K562 (cell line): ENCODE results near the gene HGS. TPM values are rescaled to one million over a fixed set of nuclear protein-coding genes. Genes with fewer than 3 reads are reported as not detected.
A peak's percentile ranks its signal among the peaks of the same experiment; 100 is the strongest.

ENCODE experiments used
- ATAC-seq: fragments of 200-7000 bp; cut with Tn5 transposase; 3 replicates; pipeline ENCODE4 v1.9.1; 2020; ENCODE audit warnings: moderate library complexity
- BruUV-seq: library from RNA; stranded (reverse); fragments of 400-500 nt; replicated peaks from 2 replicates; lab custom pipeline; 2021; lab: Mats Ljungman, UMichigan
- CTCF ChIA-PET: fragments of 300-600 bp; formaldehyde crosslinking; extraction: SDS; loops from one replicate; lab custom pipeline; 2021; ENCODE audit warnings: low intra/inter-chr PET ratio; lab: Yijun Ruan, JAX
- POLR2A ChIA-PET: fragments of 300-600, 350-650 bp; sonication (Branson Sonifier 250); formaldehyde crosslinking; extraction: SDS; loops from one replicate; lab custom pipeline; 2021; ENCODE audit warnings: antibody characterized with exemption, inconsistent platforms; lab: Yijun Ruan, JAX
- DNase-seq, 4 experiments: peaks; one replicate each; pipeline versions ENCODE4 v3.0.0 to v3.0.0-alpha.2; 2011 to 2018; ENCODE audit warnings: low spot score in 3 of 4, mixed read lengths in 3 of 4; ENCODE audit errors: extremely low read depth in 1 of 4
- FAIRE-seq: peaks from 2 replicates; lab custom pipeline; 2011; peaks lifted over from hg19 to GRCh38; lab: Jason Lieb, UNC
- H2AFZ ChIP-seq: 2 replicates; pipeline ENCODE4 v1.6.0; 2011; ENCODE audit warnings: low read depth, low read length, control low read depth, inconsistent platforms
- H3K27ac ChIP-seq: fragments of 200-600 bp; 3 replicates; pipeline ENCODE4 v1.8.0; 2011; ENCODE audit warnings: low read depth, mild to moderate bottlenecking, control low read depth, inconsistent platforms, low read length, moderate library complexity, mixed read lengths; ENCODE audit errors: extremely low read depth
- H3K27me3 ChIP-seq, 2 experiments: fragments of 300-600 bp in 1 of 2; 2 replicates in 1 of 2; 3 replicates in 1 of 2; pipeline versions ENCODE4 v1.6.0 to v1.8.0; 2011; ENCODE audit warnings: inconsistent platforms in 2 of 2, low read length in 2 of 2, mild to moderate bottlenecking in 1 of 2, mixed read lengths in 1 of 2, moderate library complexity in 1 of 2; ENCODE audit not compliant: control insufficient read depth in 2 of 2, insufficient read depth in 2 of 2
- H3K36me3 ChIP-seq: fragments of 300-600 bp; 3 replicates; pipeline ENCODE4 v1.8.0; 2011; ENCODE audit warnings: mild to moderate bottlenecking, low read length, inconsistent platforms; ENCODE audit not compliant: control insufficient read depth, insufficient read depth
- H3K4me1 ChIP-seq, 2 experiments: fragments of 200-600 bp in 1 of 2; replicated peaks in 1 of 2; 2 replicates in 1 of 2; 3 replicates in 1 of 2; pipeline versions ENCODE4 v1.5.1 to v1.8.0; 2011; ENCODE audit warnings: inconsistent platforms in 2 of 2, low read length in 2 of 2, mild to moderate bottlenecking in 1 of 2, mixed read lengths in 1 of 2, moderate library complexity in 1 of 2; ENCODE audit not compliant: control insufficient read depth in 2 of 2, insufficient read depth in 2 of 2
- H3K4me2 ChIP-seq: 2 replicates; pipeline ENCODE4 v1.6.1; 2011; ENCODE audit warnings: low read length, control low read depth, inconsistent platforms, mixed read lengths; ENCODE audit not compliant: insufficient read depth
- H3K4me3 ChIP-seq: fragments of 200-600 bp; sonication (generic), shearing (Covaris generic); 2 replicates; pipeline ENCODE4 v1.5.1; 2016; ENCODE audit warnings: control low read depth, inconsistent platforms
- H3K79me2 ChIP-seq: fragments of 200-600 bp; 3 replicates; pipeline ENCODE4 v1.8.0; 2011; ENCODE audit warnings: low read length, inconsistent platforms; ENCODE audit not compliant: control insufficient read depth, insufficient read depth
- H3K9ac ChIP-seq, 2 experiments: 2 replicates each; pipeline versions ENCODE4 v1.6.0 to v1.6.1; 2011; ENCODE audit warnings: low read depth in 2 of 2, low read length in 2 of 2, control low read depth in 1 of 2, inconsistent platforms in 1 of 2, mild to moderate bottlenecking in 1 of 2, mixed read lengths in 1 of 2; ENCODE audit not compliant: insufficient read depth in 1 of 2
- H3K9me1 ChIP-seq: one replicate; pipeline ENCODE4 v1.6.0; 2011; ENCODE audit warnings: inconsistent platforms, mild to moderate bottlenecking, low read length, moderate library complexity; ENCODE audit not compliant: control insufficient read depth, insufficient read depth
- H3K9me3 ChIP-seq: replicated peaks from 2 replicates; pipeline ENCODE4 v1.5.1; 2011; ENCODE audit warnings: low read depth, low read length, inconsistent platforms; ENCODE audit not compliant: control insufficient read depth, insufficient read depth
- H4K20me1 ChIP-seq: replicated peaks from 2 replicates; pipeline ENCODE4 v1.6.1; 2011; ENCODE audit warnings: low read length, inconsistent platforms, mixed read lengths; ENCODE audit not compliant: control insufficient read depth, insufficient read depth
- GABPA ChIP-seq: fragments of 200-800 bp; sonication (Bioruptor generic); conservative IDR thresholded peaks from 2 replicates; pipeline ENCODE4 v1.6.1; 2016; ENCODE audit warnings: low read depth, missing genetic modification characterization, missing compliant biosample characterization
- KLF16 ChIP-seq: IDR thresholded peaks from 2 replicates; pipeline ENCODE4 v1.6.1; 2016; ENCODE audit warnings: antibody characterized with exemption
- MLLT1 ChIP-seq, 2 experiments: fragments of 450-650 bp; IDR thresholded peaks; 2 replicates each; pipeline ENCODE4 v1.6.1; 2016
- NFATC3 ChIP-seq: fragments of 450-650 bp; IDR thresholded peaks from 2 replicates; pipeline ENCODE4 v1.6.1; 2017; ENCODE audit warnings: mild to moderate bottlenecking
- SPI1 ChIP-seq: IDR thresholded peaks from 2 replicates; pipeline ENCODE4 v1.6.1; 2011; ENCODE audit warnings: low read depth, low read length, control low read depth, borderline replicate concordance
- TSC22D4 ChIP-seq: fragments of 450-650 bp; IDR thresholded peaks from 2 replicates; pipeline ENCODE4 v1.6.1; 2016; ENCODE audit warnings: missing genetic modification characterization, missing biosample characterization, control low read depth
- ZNF274 ChIP-seq: IDR thresholded peaks from 2 replicates; pipeline ENCODE4 v1.6.1; 2011; ENCODE audit warnings: low read depth, mild to moderate bottlenecking, low read length, moderate library complexity, borderline replicate concordance
- ZNF384 ChIP-seq: IDR thresholded peaks from 2 replicates; pipeline ENCODE4 v1.6.1; 2012; ENCODE audit warnings: low read depth, low read length, improper control_type of control experiment
- ZZZ3 ChIP-seq: fragments of 450-650 bp; IDR thresholded peaks from 2 replicates; pipeline ENCODE4 v1.6.1; 2016; ENCODE audit warnings: antibody characterized with exemption, mild to moderate bottlenecking, moderate library complexity
- WGBS: fragments of 100-300 bp; shearing (Covaris generic); methylation state at CpG from one replicate; pipeline ENCODE4 v1.1.6; 2016; ENCODE audit warnings: low coverage, mixed read lengths; ENCODE audit not compliant: insufficient coverage; ENCODE audit errors: missing lambda C conversion rate; 5-methylcytosine and 5-hydroxymethylcytosine counted together
- in situ Hi-C: fragments of 300-500 bp; cut with MboI; formaldehyde crosslinking; loops from 4 replicates; pipeline ENCODE4 v1.15.0; 2018; ENCODE audit warnings: inconsistent platforms, mixed read lengths
- intact Hi-C: fragments of 100-400 bp; cut with micrococcal nuclease; formaldehyde crosslinking; loops from 2 replicates; pipeline ENCODE4 v1.14.2; 2022
- polyA plus RNA-seq, 8 experiments: library from polyadenylated mRNA; depleted of rRNA in 4 of 8; stranded (reverse) in 5 of 8; unstranded in 3 of 8; fragments of >200 nt; fragmentation: Nextera tagmentation in 2 of 8; fragmentation: Illumina TruSeq in 1 of 8; extraction: Ambion mirVana in 2 of 8; extraction: Trizol in 1 of 8; gene quantifications; 2 replicates each; pipeline versions ENCODE4 v1.2.1 to v1.2.3, GENCODE V29; 2011 to 2014; ENCODE audit warnings: inconsistent platforms in 1 of 8, missing spikeins in 1 of 8
- total RNA-seq, 7 experiments: library from RNA; depleted of rRNA in 6 of 7; stranded (reverse); fragments of >200 nt in 6 of 7; fragmentation: Illumina TruSeq in 2 of 7; extraction: Trizol in 2 of 7; gene quantifications; 2 replicates each; pipeline versions ENCODE4 v1.2.1 to v1.2.3, GENCODE V29; 2011 to 2021; ENCODE audit warnings: low replicate concordance in 1 of 7
- TF ChIP-seq, protein P1 (sequence below): sonication (generic); formaldehyde crosslinking; IDR thresholded peaks from 2 replicates; pipeline ENCODE4 v1.8.0; 2022; ENCODE audit warnings: mild to moderate bottlenecking, missing genetic modification reagents

Gene HGS
- total and polyA plus RNA-seq, 9 of the 15 experiments (the other 6 are each of a cell fraction or from before 2014, with no cell fraction given), result 3.9 to 176 (median 77.1) TPM

- Histone ChIP-seq H3K36me3 (peaks cover under 1% of the 10 kb centered on the region; the same call in 1 of the 3 replicates), H3K79me2 (peaks cover 1% of the 10 kb centered on the region; the same call in 1 of the 3 replicates), H4K20me1 (no peaks in the 10 kb centered on the region), H3K9me3 (no peaks in the 10 kb centered on the region), H2AFZ (no peak overlapping the region), H3K27me3 (no peaks in the 10 kb centered on the region), H3K9ac (no peak overlapping the region), H3K4me1 (peaks cover 15 to 33% of the 10 kb centered on the region in 2 experiments; a peak in 4 of 5 replicates), H3K9me1 (no peaks in the 10 kb centered on the region), H3K27ac (no peak overlapping the region), H3K4me2 (no peak overlapping the region), H3K4me3 (no peak overlapping the region)
- ChIA-PET CTCF (no interaction called here), POLR2A (no interaction called here)
- TF ChIP-seq TSC22D4 (tag) (no peak), KLF16 (no peak), ZNF384 (peak; percentile 43; the same call in 1 of the 2 replicates), ZNF274 (no peak), SPI1 (peak; percentile 30; the same call in 1 of the 2 replicates)
- WGBS, result 50% methylated on average over 4 of the region's 5 CpGs
- FAIRE-seq (no peak), DNase-seq (no peak), ATAC-seq (no peak)
- intact Hi-C loops (no loop called here), in situ Hi-C loops (no loop called here)
- no TSS peak for BruUV-seq
Measured at GRCh38 chr17:81659038-81659437, 24.8 kb upstream of the HGS start.

- peaks cover 14% of the 10 kb centered on the region for H3K79me2 ChIP-seq
- no peak for TF ChIP-seq MLLT1 (IDR thresholded peaks at IDR 0.05)
- TF ChIP-seq, protein P1, sequence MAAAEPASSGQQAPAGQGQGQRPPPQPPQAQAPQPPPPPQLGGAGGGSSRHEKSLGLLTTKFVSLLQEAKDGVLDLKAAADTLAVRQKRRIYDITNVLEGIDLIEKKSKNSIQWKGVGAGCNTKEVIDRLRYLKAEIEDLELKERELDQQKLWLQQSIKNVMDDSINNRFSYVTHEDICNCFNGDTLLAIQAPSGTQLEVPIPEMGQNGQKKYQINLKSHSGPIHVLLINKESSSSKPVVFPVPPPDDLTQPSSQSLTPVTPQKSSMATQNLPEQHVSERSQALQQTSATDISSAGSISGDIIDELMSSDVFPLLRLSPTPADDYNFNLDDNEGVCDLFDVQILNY (CRISPR knock-in tag), result no peak
- TF ChIP-seq NFATC3, result no peak
- TF ChIP-seq GABPA, result no peak
- TF ChIP-seq ZZZ3, result no peak
- TF ChIP-seq, all 486 proteins: peak for 0
- ChIA-PET POLR2A (interaction anchor here (1.2 to 1.6 kb wide), 2 partner anchors 21 to 24 kb away, joined by 3 to 6 read pairs; partner anchors contain the start of genes ARL16 and HGS), CTCF (no interaction called here)
- intact Hi-C loops, result no loop called here
- DNase-seq, result no peak
- H3K4me1 ChIP-seq, result peaks cover 25 to 42% of the 10 kb centered on the region in 2 experiments
- H3K4me2 ChIP-seq, result no peak overlapping the region
- H3K36me3 ChIP-seq, result peaks cover 14% of the 10 kb centered on the region; the same call in 1 of the 3 replicates
- no TSS peak for BruUV-seq
- ATAC-seq, result no peak
- H3K9me1 ChIP-seq, result no peaks in the 10 kb centered on the region
- H3K9me3 ChIP-seq, result no peaks in the 10 kb centered on the region
- in situ Hi-C loops, result no loop called here
- H4K20me1 ChIP-seq, result no peaks in the 10 kb centered on the region
- H3K27me3 ChIP-seq, result no peaks in the 10 kb centered on the region
- FAIRE-seq, result no peak
- H3K27ac ChIP-seq, result no peak overlapping the region
- 76% methylated on average over 9 of the region's 9 CpGs for WGBS
- no peak overlapping the region for H3K9ac ChIP-seq
- H2AFZ ChIP-seq, result no peak overlapping the region
- H3K4me3 ChIP-seq, result no peak overlapping the region
Measured at GRCh38 chr17:81660441-81660840, 23.4 kb upstream of the HGS start.
